NCI-H1048 (cell line): ENCODE results near the gene STXBP4.

ENCODE experiments used
- DNase-seq: peaks from one replicate; lab custom pipeline; 2025; lab: John Stamatoyannopoulos, UW

STXBP4 gene

GRCh38 chr17:55124730-55125360 lies 156.3 kb downstream of the STXBP4 start:
- no peak for DNase-seq

DNA sequence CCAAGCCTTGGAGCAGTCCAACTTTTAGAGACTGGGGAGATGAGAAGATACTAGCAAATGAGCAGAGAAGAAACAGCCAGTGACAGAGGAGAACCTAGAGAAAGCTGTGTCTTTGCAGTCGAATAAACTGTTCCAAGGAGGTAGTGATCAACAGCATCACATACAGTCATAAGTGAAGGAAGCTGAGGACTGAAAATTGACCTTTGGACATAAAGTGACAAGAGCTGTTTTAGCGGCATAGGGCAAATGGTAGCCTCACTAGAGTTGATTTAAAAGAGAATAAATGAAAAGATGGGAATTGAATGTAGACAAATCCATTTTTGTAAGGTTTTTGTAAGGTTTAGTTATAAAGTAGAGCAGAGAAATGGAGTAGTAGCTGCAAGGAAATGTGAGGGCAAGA lies 165.0 kb downstream of the STXBP4 start:
- no peak for DNase-seq

DNA sequence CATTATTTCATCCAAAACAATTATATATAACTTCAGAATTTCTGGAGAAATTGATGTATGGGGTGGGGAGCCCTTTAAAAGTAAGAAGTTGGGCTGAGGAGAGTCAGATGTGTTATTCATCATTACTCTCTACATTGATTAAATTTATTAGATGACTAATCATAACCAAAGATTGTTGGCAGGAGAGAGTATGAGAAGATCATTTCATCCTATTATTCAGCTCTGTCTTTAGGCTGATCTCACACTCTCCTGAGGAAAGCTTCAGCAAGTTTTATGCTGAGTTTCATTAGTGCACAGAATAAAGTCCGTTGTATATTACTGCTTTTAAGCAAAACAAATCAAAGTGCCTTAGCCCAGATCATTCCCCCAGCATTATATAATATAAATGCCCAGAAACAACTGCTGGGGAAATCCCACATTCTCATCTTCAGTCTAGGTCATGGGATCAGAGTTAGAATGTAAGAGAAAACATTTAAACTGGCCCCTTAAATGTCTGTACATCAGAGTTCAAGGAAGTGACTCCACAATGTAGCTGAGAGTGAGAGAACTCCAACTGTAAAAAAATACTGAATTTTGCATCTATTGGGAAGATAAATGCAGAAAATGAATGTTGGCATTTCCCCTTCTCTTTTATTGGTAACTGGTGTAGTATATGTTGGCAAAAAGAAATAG lies 166.1 kb downstream of the STXBP4 start:
- no peak for DNase-seq

GRCh38 chr17:55140809-55141208 lies 172.2 kb downstream of the STXBP4 start:
- no peak for DNase-seq

DNA sequence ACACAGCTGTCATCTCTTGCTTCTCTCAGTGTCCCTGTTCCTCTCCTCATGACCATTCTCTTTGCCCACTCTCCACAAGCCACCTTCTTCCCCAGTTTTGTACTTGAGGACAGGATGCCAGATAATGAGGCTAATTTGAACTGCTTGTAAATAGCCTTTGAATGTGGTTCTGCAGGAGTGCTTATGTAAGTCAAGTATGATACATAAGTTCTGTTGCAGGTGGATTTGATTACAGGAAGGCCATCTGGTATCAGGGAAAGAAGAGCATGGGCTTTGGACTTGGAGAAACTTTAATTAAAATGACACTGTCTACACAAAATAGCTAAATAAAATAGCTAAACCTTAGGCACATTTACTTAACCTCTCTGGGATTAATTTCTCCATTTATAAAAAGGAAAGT lies 176.0 kb downstream of the STXBP4 start:
- DNase-seq, result no peak

DNA sequence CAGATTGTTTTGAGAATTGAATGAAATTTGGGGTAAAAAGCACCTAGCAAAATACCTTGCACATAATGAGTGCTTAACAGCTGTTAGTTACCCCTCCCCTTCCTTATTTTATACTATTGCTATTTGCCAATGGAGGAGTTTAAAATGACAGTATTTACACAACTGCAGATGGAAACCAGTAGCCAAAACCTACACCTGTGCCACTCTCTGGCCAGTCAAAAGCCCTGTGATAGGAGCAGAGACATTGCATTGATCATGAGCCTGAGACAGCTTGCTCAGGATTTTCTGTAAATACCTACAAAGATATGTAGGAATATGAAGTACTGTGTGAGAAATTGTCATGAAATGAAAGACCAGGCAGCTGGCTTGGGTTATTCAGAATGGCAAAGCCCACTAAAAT lies 180.9 kb downstream of the STXBP4 start:
- DNase-seq, result no peak

DNA sequence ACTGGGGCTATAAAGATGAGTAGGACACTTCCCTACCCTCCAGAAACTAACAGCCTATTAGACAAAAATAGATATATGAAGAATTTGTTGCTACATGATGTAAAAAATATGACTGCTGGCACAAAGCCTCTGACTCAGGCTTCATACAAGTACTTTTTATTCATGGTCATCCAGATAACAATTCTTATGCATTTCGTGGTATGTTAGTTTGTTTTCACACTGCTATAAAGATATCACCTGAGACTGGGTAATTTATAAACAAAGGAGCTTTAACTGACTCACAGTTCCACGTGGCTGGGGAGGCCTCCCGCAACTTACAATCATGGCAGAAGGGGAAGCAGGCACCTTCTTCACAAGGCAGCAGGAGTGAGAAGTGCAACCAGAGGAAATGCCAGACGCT lies 183.7 kb downstream of the STXBP4 start:
- DNase-seq, result no peak

- DNase-seq, result no peak
Measured at GRCh38 chr17:55154101-55154500, 185.5 kb downstream of the STXBP4 start.

- DNase-seq, result no peak
Measured at GRCh38 chr17:55155856-55156560, 187.4 kb downstream of the STXBP4 start.

DNA sequence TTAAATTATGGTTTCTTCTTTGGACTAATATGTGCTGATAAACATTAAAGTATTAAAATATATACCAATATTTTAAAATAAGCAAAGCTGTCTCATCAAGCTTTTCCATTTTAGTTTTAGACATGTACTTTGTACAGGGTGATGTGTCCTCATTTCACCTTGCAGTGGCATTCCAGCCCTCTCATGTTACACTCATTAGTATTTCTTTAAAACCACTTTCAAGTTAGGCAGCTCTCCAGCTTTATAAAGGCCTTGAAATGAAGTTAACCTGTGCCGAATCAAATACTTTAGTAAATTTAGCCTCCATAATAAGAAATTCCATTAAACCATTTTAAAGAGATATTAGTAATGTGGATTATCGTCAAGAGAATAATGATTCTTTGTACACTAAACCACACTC lies 188.6 kb downstream of the STXBP4 start:
- DNase-seq, result no peak

- DNase-seq, result no peak
Measured at GRCh38 chr17:55158439-55158838, 189.9 kb downstream of the STXBP4 start.

DNA sequence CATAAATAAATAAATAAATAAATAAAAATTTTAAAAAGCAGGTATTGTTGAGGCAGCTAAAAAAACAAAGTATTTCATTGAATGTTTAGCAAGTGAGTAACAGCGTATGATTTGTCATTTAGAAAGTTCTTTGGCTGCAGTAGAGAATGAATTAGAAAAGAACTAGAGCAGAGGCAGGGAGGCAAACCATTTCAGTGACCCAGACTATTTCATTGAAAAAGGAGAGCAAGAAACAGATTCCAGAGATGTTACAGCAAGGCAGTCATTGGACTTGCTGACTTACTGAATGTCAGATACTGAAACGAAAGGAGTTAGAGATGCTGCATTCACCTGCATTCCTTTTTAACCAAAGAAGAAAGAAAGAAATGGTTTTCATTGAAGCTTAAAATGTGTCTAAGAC lies 190.7 kb downstream of the STXBP4 start:
- DNase-seq, result no peak

DNA sequence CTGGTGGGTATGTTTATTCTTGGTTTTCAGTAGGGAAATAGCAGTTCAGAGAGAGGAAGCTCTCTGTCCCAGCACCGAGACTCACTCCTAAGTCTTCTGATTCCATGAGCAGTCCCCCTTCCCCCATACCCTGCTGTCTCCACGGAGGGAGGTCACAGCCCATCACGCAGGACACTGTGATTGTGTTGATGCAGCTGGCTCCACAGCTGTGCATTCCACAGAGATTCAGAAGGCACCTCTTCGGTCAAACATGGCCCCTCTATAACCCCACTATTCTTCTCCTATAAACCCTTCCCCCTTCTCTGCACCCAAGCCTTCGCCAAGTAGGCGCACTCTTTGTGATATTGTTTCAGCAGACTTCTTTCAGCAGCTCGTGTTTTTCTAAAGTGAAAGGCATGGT lies 191.9 kb downstream of the STXBP4 start:
- no peak for DNase-seq

DNA sequence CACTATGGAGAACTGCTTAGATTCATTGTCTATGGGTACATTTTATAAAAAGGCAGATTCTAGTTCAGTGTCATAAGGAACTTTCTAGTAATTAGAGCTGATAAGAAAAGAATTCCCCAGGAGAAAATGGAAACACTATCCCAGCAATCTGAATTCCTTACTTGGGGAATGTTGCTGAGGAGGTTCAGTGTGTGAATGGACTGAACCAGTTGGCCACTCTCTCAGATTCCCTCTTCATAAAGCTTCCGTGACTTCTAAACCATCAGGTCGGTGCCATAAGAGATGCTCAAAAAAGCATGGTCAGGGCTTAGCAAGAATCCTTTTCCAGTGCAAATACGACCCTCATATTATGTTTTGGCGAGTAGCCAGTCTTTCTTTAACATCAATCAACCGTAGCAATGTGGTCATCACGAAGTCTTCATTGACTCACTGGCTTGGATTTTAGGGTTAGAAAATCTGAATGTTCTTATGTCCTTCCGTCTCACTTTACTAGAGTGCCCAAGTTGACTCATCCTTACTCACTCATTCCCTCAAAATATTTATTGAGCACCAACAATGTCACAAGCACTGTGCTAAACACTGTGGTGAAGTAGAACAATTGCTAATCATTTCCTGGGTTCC lies 193.5 kb downstream of the STXBP4 start:
- DNase-seq, result no peak

DNA sequence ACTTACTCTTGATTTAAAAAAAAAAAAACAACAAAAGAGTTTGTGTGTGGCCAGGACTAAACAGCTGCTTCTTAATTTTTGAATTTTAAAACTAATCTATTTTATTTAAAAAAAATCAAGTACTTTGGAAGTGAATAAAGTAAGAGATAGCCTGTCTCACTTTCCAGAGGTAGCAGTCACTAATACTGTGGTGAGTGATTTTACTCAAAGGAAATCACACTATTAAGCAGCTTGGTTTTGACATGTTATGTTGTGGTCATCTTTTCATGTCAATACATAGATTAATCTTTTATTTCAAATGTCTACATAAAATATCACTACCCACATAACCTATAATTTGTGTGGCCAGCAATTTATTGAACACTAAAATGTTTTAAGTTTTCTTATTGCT lies 194.0 kb downstream of the STXBP4 start:
- DNase-seq, result no peak

GRCh38 chr17:55163408-55163807 lies 194.8 kb downstream of the STXBP4 start:
- no peak for DNase-seq

- DNase-seq, result no peak
Measured at GRCh38 chr17:55166506-55166905, 197.9 kb downstream of the STXBP4 start.

GRCh38 chr17:55167024-55167725 lies 198.6 kb downstream of the STXBP4 start:
- DNase-seq, result no peak

DNA sequence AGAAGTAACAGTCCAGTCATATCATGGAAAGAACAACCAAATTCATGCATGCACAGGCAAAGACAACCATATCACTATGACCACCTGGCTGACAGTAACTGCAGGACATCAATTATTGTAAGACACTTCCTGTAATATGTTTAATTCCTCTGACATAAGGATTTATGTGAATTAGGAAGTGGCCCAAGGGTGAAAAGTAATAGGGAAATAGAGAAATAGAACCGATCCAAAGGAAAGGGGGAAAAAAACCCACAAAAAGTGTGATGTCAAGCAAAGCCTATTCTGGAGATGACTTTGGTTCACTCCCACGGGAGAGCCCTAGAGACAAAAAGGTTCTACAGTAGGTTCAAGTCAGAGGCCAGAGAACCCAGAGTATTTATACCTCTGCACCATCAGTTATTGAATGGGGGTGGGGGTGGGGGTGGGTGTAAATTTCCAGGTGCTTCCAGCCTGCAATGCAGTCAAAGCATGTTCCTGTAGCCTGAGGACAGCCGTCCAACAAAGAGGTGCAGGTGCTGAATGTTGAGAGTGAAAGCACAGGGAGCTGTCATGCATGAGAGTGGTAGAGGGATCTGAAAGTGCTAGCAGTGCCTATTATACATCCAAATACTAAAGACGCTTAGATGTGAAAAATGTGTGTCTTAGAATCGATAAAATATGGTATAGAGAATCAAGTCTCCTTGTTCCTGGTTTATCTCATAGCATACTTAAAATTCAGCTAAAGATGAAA lies 200.6 kb downstream of the STXBP4 start:
- no peak for DNase-seq

GRCh38 chr17:55171634-55172328 lies 203.2 kb downstream of the STXBP4 start:
- DNase-seq, result no peak

- no peak for DNase-seq
Measured at GRCh38 chr17:55172612-55173011, 204.0 kb downstream of the STXBP4 start.
